Activated CD4-positive, alpha-beta T cell treated with anti-CD3 and anti-CD28 coated beads, Interleukin-2, amount 50 U/mL, for 1 hour (primary cell): Measurements from ENCODE around the gene PPME1.
"Not testable (repeated sequence)": the region's sequence is repeated elsewhere in the genome, so short reads cannot be mapped to it uniquely, and the experiment has no call there.

Experiments used
- DNase-seq: peaks from one replicate; pipeline ENCODE4 v3.0.0-alpha.2; 2020

Gene PPME1, protein sequence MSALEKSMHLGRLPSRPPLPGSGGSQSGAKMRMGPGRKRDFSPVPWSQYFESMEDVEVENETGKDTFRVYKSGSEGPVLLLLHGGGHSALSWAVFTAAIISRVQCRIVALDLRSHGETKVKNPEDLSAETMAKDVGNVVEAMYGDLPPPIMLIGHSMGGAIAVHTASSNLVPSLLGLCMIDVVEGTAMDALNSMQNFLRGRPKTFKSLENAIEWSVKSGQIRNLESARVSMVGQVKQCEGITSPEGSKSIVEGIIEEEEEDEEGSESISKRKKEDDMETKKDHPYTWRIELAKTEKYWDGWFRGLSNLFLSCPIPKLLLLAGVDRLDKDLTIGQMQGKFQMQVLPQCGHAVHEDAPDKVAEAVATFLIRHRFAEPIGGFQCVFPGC

DNA sequence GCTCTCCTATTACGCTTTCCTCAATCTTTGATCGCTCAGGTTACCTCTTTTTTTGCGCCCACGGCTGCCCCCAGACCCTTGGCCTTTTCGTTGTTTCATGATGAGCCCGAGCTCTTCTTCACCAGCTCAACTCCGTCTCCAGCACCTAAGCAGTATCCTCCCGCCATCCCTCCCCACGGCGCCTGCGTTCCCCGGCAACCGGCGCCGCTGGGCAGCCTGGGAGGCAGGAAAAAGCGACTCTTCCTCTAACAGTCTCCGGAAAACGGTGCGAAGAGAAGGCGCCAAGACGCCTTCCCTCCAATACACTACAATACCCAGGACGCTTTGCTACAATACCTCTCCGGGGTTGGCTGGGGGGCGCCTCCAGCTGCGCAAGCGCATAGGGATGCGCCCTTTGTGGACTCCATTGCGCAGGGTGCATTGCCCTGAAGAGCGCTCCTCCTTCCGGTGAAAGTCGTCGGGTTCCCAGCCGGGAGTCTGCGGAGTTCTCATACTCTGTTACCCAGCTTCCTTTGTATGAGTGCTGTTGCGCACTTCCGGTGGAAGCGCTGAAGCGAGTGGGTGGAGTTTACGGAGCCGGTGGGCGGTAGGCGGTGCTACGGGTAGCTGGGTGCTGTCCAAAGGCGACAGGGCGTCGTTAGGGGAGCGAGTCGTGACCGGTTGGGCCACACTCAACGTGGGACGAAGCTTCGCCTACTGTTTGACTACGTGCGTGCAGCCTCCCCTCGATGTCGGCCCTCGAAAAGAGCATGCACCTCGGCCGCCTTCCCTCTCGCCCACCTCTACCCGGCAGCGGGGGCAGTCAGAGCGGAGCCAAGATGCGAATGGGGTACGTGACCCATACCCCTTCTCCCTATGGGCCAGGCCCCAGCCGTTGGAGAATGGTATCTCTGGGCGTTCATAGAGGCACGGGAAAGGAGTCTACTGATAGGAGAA is at the start of gene PPME1, which contains the start of gene C2CD3:
Gene PPME1 (plus strand): TSS at position 596 of the 936 bp plus-strand sequence. CDS start 133 bp downstream, at position 729.
Gene C2CD3 (minus strand): TSS at position 309 of the 936 bp plus-strand sequence. CDS start 210 bp downstream, at position 99.
- peak; percentile 95 for DNase-seq

DNA sequence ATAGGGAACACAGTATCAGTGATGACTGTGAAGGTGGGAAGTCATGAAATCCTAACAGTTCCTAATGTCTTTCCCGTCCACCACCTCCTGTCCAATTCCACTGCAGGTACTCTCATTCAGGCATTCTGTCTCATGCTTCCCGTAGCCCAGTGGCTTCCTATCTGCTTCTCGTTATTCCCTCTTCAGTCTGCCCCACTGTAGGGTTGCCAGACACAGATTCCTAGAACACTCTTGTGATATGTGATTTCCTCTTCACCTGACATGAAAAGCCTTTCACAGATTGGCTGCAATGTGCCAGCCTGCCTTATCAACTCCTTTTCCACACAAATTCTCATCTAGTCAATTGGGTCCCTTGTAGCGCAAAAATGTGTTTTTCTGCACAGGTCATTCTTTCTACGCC is 49.3 kb upstream of the PPME1 start:
- DNase-seq, result no peak

DNA sequence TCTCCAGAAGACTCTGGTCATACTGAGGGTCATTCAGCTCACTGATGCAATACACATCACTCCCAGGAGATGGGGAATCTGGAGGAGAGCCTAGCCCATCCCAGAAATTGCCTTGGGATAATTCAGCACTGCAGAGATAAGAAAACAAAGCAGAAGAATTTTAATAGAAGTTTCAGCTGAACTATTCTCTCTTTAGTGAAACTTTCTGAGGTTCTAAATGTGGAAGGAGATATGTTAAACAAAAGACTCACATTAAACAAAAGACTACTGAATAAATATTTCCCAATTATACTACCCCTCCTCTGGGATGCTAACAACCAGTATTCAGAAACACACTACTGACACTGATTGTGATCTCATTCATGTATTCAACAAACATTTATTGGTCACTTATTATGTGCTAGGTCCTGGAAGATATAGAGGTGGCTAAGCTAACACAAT is 48.1 kb upstream of the PPME1 start:
- DNase-seq, result no peak

DNA sequence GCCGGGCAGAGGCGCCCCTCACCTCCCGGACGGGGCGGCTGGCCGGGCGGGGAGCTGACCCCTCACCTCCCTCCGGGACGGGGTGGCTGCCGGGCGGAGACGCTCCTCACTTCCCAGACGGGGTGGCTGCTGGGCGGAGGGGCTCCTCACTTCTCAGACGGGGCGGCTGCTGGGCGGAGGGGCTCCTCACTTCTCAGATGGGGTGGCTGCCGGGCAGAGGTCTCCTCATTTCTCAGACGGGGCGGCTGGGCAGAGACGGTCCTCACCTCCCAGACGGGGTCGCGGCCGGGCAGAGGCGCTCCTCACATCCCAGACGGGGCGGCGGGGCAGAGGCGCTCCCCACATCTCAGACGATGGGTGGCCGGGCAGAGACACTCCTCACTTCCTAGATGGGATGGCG is 42.0 kb upstream of the PPME1 start:
- not testable (repeated sequence) for DNase-seq

DNA sequence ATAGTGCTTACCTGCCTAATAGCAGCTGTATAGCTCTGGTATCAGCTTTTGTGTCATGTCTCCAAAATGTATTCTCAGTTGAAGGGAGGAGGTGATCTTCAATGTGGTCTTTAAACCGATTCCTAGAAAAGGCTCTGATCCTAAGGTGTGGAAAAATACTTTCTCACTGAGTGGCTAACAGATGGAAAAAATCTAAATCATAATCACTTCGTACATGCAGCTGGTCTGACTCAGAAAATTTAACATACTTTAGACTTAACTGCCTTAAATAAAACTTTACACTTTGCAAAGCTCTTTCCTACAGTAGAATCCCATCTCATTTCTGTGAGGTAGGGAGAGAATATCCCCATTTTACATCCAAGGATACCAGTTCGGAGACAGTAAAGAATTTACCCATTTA is 38.3 kb upstream of the PPME1 start:
- no peak for DNase-seq

DNA sequence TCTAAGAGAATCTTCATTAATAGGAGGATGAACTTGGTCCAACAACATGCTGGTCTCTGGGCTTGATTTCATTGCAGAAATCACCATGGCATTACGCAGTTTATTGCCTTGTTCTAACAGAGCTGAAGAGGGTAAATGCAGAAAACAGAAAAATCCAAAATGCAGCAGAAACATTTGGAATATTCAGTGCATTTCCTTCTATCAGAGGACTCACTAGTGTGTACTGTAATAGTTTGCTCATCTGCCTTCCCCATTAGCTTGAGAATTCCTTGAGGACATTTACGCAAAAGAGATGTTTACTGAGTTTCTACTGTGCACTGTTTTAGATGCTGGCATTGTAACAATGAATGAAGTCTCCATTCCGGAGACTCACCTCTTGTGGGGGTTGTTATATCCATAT is 37.7 kb upstream of the PPME1 start:
- no peak for DNase-seq

DNA sequence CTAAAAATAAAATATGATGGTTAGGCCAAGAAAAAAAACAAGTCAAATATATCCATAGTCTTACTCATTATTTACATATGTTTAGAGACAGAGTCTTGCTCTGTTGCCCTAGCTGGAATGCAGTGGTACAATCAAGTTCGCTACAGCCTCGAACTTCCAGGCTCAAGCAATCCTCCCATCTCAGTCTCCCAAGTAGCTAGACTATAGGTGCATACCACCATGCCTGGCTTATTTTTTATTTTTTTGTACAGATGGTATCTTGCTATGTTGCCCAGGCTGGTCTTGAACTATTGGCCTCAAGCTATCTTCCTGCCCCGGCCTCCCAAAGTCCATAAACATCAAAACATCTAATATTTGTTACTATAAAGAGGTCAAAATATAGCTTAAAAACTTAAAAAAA is 36.4 kb upstream of the PPME1 start:
- DNase-seq, result no peak

DNA sequence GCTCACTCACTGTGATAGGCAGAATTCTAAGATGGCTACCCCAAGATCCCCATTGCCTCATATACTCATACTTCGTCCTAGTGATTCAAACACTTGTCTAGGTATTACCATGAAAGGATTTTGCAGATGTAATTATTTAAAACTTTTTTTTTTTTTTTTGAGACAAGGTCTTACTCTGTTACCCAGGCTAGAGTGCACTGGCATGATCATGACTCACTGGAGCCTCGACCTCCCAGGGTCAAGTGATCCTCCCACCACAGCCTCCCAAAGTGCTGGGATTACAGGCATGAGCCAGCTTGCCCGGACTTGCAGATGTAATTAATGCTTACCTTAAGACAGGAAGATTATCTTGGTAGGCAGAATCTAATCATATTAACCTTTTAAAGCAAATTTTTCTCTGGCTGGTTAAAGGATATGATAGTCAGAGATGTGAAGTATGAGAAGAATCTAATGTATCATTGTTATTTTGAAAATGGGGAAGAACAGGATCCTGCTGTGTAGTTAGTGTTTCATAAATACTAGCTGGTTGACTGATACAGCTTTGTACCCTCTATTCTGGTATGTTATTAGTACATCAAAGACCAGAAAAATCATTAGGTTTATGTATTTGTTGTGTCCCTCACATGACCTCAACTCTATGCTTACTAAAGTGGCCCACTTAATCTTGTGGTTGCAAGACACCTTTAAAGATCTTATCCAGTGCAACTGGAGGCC is 35.8 kb upstream of the PPME1 start:
- no peak for DNase-seq

DNA sequence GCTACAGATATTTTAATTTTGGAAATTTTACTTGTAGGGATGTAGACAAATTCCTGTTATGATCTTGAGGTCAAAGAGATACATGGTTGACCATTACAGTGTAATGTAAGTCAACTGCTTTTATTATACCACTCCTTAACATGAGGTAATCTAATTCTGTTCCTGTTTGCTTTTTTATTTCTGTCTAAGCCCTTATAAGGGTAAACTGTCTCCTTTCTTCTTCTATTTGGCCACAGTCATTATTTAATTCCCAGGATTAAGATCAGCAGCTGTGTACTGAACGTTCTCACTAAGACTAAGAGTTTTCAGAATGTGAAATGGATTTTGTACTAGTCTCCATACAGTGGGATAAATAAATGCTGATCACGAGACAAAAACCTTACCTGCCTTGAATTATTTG is 33.1 kb upstream of the PPME1 start:
- DNase-seq, result no peak

DNA sequence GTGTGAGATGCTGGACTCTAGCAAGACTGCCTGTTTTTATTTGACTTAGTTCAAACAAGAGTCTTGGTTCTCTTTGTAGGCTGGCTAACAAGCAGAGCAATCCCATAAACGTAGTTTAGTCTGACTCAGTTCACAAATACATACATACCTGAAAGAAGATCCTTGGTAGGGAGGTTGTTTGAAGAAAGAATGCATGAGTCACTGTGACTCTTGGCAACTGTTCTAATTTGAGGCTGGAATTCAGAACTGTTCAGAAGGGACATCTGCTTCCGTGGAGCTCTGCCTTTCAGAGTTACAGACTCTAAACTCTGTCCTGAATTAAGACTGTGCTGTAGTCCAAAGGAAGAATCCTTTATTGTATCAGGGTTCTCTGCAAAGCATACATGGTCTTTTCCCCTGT is 32.5 kb upstream of the PPME1 start:
- DNase-seq, result no peak

DNA sequence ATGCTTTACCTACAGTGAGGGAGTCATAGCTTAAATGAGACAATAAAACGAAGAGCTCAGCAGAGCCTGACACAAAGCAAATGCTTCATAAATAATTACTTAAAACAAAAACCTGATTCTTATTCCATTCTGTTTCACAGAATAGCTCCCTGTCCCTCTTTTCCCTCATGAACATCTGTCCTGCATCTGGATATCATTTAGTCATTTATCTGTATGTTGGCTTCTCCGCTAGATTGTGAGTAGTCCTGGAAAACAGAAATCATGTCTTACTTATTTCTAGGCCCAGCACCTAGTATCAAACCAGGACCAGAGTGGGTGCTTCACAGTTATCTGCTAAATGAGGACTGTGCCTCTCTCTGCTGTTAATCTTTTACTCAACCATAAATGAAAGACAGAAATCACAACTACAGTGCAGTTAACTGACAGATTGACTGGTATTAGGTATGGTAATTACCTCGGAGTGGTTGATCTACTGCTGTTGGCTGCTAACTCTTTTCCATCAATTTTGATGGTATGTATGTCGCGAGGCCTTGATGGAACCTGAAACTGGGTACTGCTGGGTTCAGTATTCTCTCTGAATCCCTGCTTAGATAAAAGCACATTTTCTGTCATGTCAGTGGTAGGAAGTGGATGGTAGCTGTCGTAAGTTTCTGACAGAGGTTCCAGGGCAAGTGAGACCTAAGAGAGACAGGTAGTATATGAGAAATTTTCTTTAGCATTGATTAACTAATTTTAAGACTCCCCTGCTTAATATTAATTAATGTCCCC is 31.8 kb upstream of the PPME1 start:
- DNase-seq, result no peak

DNA sequence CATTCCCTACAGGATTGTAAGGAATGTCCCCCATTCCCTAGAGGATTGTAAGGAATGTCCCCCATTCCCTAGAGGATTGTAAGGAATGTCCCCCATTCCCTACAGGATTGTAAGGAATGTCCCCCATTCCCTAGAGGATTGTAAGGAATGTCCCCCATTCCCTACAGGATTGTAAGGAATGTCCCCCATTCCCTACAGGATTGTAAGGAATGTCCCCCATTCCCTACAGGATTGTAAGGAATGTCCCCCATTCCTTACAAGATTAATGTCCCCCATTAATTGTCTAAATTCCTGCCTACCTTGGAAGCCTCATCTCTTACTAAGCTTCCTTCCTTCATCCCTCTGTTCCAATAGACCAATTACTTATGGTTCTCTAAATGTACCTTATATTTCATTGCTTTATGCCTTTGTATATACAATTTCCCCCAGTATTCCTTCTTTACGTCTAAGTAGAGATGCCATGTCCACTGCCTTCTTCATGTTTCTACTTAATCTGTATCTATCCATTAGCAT is 31.1 kb upstream of the PPME1 start:
- not testable (repeated sequence) for DNase-seq

DNA sequence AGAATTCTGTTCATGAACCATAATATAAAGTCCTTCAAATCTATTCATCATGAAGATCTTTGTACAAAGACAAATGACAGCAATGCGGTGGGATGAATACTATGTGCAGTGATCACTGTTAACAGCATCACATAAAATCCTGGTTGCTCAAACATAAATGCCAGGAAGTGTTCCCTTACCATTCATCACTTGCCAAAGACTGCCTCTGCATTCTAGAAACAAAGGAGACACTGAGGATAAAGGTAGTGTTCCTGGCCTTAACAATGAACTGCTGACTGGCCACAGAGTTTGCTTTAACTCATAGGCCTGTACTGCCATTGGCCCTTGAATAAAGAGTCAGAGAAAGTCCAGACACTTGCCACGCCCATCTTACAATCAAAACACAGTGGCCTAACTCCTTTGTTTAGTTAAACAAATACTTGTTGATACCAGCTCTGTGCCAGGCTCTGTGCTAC is 29.8 kb upstream of the PPME1 start:
- DNase-seq, result no peak

DNA sequence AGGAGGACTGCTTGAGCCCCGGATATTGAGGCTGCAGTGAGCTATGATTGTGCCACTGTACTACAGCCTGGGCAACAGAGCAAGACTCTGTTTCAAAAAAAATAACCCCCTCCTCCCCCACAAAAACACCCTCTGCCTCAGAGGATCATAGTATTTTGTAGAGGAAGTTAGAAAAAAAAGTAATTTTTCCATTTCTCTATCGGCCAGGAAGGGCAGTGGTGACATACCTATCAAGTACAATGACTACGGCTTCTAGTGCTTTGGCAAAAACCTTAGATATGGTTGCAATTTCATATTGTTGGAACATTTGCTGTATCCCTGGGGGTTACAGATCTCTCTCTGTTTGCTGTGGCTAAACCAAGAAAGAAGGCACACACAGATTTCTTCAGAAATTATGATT is 29.2 kb upstream of the PPME1 start:
- no peak for DNase-seq

DNA sequence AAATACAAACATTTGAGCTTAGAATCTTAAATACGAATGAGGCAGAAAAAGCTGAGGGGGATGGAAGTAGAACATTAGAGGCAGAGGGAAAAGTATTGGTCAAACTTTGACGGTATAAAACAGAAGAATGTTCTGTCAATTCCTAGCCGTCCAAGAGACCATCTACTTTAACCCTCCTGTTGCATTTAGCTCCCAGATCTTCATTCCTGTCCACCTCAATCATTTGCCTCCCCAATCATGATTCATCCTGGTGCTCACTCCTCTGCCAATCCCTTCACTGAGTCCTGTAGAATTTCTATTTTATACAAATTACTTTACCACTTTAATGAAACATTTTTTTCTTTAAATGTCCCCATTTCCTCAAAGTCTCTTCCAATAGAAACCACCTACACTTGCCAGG is 28.5 kb upstream of the PPME1 start:
- DNase-seq, result no peak

DNA sequence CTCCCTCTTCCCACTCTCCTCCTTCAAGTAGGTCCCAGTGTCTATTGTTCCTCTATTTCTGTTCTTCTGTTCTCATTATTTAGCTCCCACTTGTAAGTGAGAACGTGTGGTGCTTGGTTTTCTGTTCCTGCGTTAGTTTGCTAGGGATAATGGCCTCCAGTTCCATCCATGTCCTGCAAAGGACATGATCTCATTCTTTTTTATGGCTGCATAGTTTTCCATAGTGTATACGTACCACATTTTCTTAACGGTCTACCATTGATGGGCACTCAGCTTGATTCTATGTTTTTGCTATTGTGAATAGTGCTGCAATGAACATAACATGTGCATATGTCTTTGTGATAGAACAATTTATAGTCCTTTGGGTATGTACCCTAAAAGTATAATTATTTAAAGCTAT is 26.5 kb upstream of the PPME1 start:
- DNase-seq, result no peak

DNA sequence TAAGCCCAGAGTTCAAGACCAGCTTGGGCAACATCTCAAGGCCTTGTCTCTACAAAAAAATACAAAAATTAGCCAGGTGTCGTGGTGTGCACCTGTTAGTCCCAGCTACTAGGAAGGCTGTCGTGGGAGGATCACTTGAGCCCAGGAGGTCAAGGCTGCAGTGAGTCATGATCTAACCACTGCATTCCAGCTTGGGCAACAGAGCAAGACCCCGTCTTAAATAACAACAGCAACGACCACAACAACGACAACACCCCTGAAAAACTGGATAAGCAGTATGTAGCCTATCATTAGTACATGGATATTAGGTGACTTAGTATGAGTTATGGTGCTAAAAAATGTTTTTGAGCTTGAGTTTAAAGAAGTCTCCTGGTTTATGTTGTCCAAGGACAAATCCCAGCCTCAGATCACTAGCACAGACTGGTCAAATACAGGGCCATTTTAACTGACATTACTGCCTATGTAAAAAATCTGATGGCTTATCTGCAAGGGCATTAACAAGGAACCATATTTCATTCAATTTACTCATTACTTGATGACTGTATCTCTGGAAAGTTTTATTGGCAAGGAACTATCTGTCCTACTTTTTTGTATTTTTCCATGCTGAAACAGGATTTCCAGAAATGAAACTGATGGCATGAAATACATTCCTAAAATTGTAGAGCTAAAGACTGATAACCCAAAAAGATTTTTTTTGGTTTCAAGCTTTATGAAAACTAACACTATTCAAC is 23.7 kb upstream of the PPME1 start:
- no peak for DNase-seq

DNA sequence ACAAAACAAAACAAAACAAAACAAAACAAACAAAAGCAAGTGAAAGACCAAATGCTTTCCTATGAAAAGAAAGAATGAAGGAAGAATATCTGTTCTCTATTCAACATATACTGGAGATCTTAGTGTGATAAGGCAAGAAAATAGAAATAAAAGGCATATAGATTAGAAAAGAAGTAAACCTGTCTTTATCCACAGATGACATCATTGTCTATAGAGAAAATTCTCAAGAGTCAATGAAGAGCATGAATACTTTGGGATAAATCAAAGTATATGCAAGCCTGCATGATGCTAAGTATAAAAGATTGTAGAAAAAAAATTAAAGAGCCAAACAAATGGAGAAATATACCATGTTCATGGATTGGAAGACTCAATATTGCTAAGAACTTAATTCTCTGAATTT is 17.9 kb upstream of the PPME1 start:
- DNase-seq, result no peak

DNA sequence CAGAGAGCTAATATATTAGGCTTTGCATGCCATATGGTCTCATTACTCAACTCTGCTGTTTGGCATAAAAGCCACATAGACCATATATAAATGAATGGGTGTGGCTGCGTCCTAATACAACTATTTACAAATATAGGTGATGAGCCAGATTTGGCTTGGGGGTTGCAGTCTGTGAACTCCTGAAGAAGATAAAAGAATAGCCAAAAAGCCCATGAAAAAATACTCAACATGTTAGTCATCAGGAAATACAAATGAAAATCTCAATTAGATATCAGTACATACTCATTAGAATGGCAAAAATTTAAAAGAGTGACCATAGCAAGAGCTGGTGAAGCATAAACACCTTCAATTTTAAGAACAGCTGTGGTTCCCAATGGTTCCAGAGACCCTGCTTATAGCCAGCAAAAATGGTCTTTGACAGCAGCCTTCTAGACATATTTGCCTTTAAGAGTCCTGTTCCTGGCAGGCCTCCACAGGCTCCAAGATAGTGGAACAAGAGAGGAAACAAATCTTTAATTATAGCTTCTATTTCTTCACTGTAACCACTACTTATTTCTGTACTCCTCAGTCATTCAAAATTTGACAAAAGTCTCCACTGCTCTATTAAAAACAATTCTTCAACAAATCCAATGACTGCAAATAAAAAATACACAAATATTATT is 16.3 kb upstream of the PPME1 start:
- DNase-seq, result no peak

DNA sequence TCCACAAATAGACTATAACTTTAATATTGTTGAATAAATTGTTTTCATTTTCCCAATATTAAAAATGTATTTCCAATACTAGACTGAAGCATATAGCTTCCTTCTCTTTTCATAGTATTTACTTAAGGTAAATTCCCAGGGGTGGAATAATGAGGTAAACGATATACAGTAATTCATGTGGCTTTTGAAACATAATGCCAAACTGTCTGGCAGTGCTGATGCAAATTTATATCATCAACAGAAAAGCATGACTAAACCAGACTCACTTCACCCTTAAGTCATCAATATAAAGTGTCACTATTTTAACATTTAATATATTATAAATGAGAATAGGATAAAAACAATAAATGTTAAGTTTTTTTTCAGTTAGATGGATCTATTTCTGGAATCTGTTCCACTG is 13.9 kb upstream of the PPME1 start:
- DNase-seq, result no peak

DNA sequence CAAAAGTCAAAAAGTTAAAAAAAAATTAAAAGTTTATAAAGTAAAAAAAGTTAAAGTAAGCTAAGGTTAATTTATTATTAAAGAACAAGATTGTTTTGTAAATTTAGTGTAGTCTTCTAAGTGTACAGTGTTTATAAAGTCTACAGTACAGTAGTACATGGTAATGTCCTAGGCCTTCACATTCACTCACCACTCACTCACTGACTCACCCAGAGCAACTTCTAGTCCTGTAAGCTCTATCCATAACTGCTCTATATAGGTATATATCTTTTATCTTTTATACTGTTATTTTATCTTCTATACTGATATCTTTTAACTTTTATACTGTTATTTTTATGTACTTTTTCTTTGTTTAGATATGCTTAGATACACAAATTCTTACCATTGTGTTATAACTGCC is 11.4 kb upstream of the PPME1 start:
- no peak for DNase-seq
